GM23338 (cell line): Measurements from ENCODE around the gene OR2A12. TPM values are rescaled to one million over a fixed set of nuclear protein-coding genes. Genes with fewer than 3 reads are reported as not detected.

Experiments used
- ATAC-seq: fragments of 200-7000 bp; cut with Tn5 transposase; 3 replicates; pipeline ENCODE4 v1.9.1; 2020
- DNase-seq: peaks from one replicate; pipeline ENCODE4 v3.0.0-alpha.2; 2015; ENCODE audit warnings: low spot score
- H2AFZ ChIP-seq: fragments of 200-600 bp; sonication (generic); 2 replicates; pipeline ENCODE4 v1.8.0; 2016; ENCODE audit warnings: antibody characterized with exemption, mild to moderate bottlenecking, moderate library complexity
- H3F3A ChIP-seq: fragments of 200-600 bp; sonication (generic); replicated peaks from 2 replicates; pipeline ENCODE4 v1.8.0; 2017; ENCODE audit warnings: antibody characterized with exemption, mixed run types, low read depth
- H3K27ac ChIP-seq: fragments of 200-600 bp; sonication (generic); 2 replicates; pipeline ENCODE4 v1.6.1; 2016; ENCODE audit warnings: low read depth
- H3K27me3 ChIP-seq: fragments of 200-600 bp; sonication (generic); 2 replicates; pipeline ENCODE4 v1.8.0; 2016; ENCODE audit warnings: mild to moderate bottlenecking, mixed run types, moderate library complexity; ENCODE audit not compliant: insufficient read depth
- H3K36me3 ChIP-seq: fragments of 200-600 bp; sonication (generic); 2 replicates; pipeline ENCODE4 v1.8.0; 2016; ENCODE audit warnings: mild to moderate bottlenecking; ENCODE audit not compliant: insufficient read depth
- H3K4me1 ChIP-seq: fragments of 200-600 bp; sonication (generic); 2 replicates; pipeline ENCODE4 v1.8.0; 2016; ENCODE audit warnings: mild to moderate bottlenecking, moderate library complexity; ENCODE audit not compliant: insufficient read depth
- H3K4me2 ChIP-seq: fragments of 200-600 bp; sonication (generic); 2 replicates; pipeline ENCODE4 v1.7.1; 2017; ENCODE audit warnings: mixed run types
- H3K4me3 ChIP-seq: fragments of 200-600 bp; sonication (generic); 2 replicates; pipeline ENCODE4 v1.6.1; 2016; ENCODE audit warnings: mixed run types
- H3K79me2 ChIP-seq: fragments of 200-600 bp; sonication (generic); replicated peaks from 2 replicates; pipeline ENCODE4 v1.8.0; 2017; ENCODE audit warnings: mild to moderate bottlenecking; ENCODE audit not compliant: insufficient read depth
- H3K9me2 ChIP-seq: fragments of 200-600 bp; sonication (generic); 2 replicates; pipeline ENCODE4 v1.8.0; 2017; ENCODE audit not compliant: insufficient read depth
- H4K20me1 ChIP-seq: fragments of 200-600 bp; sonication (generic); replicated peaks from 2 replicates; pipeline ENCODE4 v1.8.0; 2017; ENCODE audit warnings: mild to moderate bottlenecking; ENCODE audit not compliant: insufficient read depth
- H3K27ac Mint-ChIP-seq: 2 replicates; pipeline ENCODE4 v1.8.0; 2020; ENCODE audit warnings: inconsistent platforms, mild to moderate bottlenecking, moderate library complexity, mixed read lengths
- H3K27me3 Mint-ChIP-seq: 3 replicates; pipeline ENCODE4 v1.8.0; 2022; ENCODE audit warnings: low read depth, mild to moderate bottlenecking, moderate library complexity, mixed read lengths, inconsistent platforms; ENCODE audit not compliant: insufficient read depth, poor library complexity
- H3K36me3 Mint-ChIP-seq: 3 replicates; pipeline ENCODE4 v1.8.0; 2021; ENCODE audit warnings: low read depth, mild to moderate bottlenecking, inconsistent platforms, moderate library complexity, mixed read lengths
- H3K4me1 Mint-ChIP-seq: 3 replicates; pipeline ENCODE4 v1.8.0; 2020; ENCODE audit warnings: mild to moderate bottlenecking, inconsistent platforms, mixed read lengths
- H3K4me3 Mint-ChIP-seq: 3 replicates; pipeline ENCODE4 v1.8.0; 2021; ENCODE audit warnings: moderate library complexity, mild to moderate bottlenecking, inconsistent platforms, mixed read lengths
- H3K9me3 Mint-ChIP-seq: 3 replicates; pipeline ENCODE4 v1.8.0; 2020; ENCODE audit warnings: moderate library complexity, mild to moderate bottlenecking, inconsistent platforms, mixed read lengths
- CREB1 ChIP-seq: fragments of 250-450 bp; sonication (Bioruptor Pico); IDR thresholded peaks from 2 replicates; pipeline ENCODE4 v1.5.0; 2020; ENCODE audit warnings: low read depth, mild to moderate bottlenecking, moderate library complexity
- POLR2AphosphoS5 ChIP-seq: IDR thresholded peaks from 2 replicates; pipeline ENCODE4 v1.6.1; 2016; ENCODE audit warnings: antibody characterized with exemption, low read depth
- STAT1 ChIP-seq: IDR thresholded peaks from one replicate; pipeline ENCODE4 v1.6.1; 2016; ENCODE audit warnings: antibody characterized with exemption; ENCODE audit not compliant: unreplicated experiment
- polyA plus RNA-seq: library from polyadenylated mRNA; unstranded; fragments of >200 nt; fragmentation: Nextera tagmentation; extraction: Ambion mirVana; gene quantifications from 2 replicates; pipeline ENCODE4 v1.2.1, GENCODE V29; 2016
- total RNA-seq: library from RNA; depleted of rRNA; stranded (reverse); fragments of >200 nt; shearing (Covaris generic); gene quantifications from 2 replicates; pipeline ENCODE4 v1.2.3, GENCODE V29; 2014
- TF ChIP-seq, protein P1 (sequence below): IDR thresholded peaks from one replicate; pipeline ENCODE4 v1.6.1; 2018; ENCODE audit warnings: antibody characterized with exemption; ENCODE audit not compliant: unreplicated experiment
- TF ChIP-seq, protein P2 (sequence below): fragments of 250-450 bp; sonication (Bioruptor Pico); IDR thresholded peaks from 2 replicates; pipeline ENCODE4 v1.5.0; 2020; ENCODE audit warnings: mild to moderate bottlenecking, moderate library complexity
- TF ChIP-seq, protein P3 (sequence below), 2 experiments: fragments of 200-600 bp in 1 of 2; sonication (generic) in 1 of 2; conservative IDR thresholded peaks; 2 replicates each; pipeline versions ENCODE4 v1.5.1 to v1.6.1; 2016 to 2017; ENCODE audit warnings: antibody characterized with exemption in 2 of 2, low read depth in 2 of 2, mild to moderate bottlenecking in 2 of 2, moderate library complexity in 1 of 2

OR2A12 gene
- total and polyA plus RNA-seq, 2 experiments from 2014 or later: not detected

DNA sequence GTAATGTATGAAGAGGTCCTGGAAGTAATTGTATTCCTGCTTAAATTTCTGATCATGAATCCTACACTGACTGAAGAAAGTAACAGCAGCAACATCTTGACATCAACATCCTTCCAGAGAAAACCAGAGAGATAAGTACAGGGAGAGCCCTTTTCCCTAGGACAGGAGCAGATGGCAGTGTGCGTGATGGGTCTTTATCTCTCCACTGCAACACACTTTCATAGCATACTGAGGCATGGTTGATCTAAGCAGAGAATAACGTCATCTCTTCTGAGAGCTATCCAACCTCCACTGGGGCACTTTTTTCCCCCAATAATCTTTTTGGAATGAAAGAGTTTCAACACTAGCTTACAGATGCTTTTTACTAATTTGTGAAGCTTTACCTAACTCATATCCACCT is 16.1 kb upstream of the OR2A12 start (continued):
- TF ChIP-seq POLR2AphosphoS5: no peak
- TF ChIP-seq, protein P1, sequence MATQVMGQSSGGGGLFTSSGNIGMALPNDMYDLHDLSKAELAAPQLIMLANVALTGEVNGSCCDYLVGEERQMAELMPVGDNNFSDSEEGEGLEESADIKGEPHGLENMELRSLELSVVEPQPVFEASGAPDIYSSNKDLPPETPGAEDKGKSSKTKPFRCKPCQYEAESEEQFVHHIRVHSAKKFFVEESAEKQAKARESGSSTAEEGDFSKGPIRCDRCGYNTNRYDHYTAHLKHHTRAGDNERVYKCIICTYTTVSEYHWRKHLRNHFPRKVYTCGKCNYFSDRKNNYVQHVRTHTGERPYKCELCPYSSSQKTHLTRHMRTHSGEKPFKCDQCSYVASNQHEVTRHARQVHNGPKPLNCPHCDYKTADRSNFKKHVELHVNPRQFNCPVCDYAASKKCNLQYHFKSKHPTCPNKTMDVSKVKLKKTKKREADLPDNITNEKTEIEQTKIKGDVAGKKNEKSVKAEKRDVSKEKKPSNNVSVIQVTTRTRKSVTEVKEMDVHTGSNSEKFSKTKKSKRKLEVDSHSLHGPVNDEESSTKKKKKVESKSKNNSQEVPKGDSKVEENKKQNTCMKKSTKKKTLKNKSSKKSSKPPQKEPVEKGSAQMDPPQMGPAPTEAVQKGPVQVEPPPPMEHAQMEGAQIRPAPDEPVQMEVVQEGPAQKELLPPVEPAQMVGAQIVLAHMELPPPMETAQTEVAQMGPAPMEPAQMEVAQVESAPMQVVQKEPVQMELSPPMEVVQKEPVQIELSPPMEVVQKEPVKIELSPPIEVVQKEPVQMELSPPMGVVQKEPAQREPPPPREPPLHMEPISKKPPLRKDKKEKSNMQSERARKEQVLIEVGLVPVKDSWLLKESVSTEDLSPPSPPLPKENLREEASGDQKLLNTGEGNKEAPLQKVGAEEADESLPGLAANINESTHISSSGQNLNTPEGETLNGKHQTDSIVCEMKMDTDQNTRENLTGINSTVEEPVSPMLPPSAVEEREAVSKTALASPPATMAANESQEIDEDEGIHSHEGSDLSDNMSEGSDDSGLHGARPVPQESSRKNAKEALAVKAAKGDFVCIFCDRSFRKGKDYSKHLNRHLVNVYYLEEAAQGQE: no peak
- TF ChIP-seq STAT1: no peak
- no peak for TF ChIP-seq CREB1

DNA sequence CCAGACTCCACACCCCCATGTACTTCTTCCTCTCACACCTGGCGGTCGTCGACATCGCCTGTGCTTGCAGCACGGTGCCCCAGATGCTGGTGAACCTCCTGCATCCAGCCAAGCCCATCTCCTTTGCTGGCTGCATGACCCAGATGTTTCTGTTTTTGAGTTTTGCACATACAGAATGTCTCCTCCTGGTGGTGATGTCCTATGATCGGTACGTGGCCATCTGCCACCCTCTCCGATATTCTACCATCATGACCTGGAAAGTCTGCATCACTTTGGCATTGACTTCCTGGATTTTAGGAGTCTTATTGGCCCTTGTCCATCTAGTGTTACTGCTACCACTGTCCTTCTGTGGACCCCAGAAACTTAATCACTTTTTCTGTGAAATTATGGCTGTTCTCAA is 11.7 kb upstream of the OR2A12 start:
- H3K9me2 ChIP-seq: 0 out of 2 replicates have a peak, but pooled peaks cover 3% of the 10 kb centered on the region
- H3K4me2 ChIP-seq: no peak overlapping the region
- no peaks in the 10 kb centered on the region for H3F3A ChIP-seq
- H4K20me1 ChIP-seq: no peaks in the 10 kb centered on the region
- H3K9me3 Mint-ChIP-seq: no peaks in the 10 kb centered on the region; the same call in 2 of the 3 replicates
- H3K27ac ChIP-seq: no peak overlapping the region
- H3K4me1 ChIP-seq: no peaks in the 10 kb centered on the region
- ATAC-seq (no peak), DNase-seq (no peak)
- H3K4me3 ChIP-seq: no peak overlapping the region
- no peak overlapping the region for H3K4me3 Mint-ChIP-seq
- H3K79me2 ChIP-seq: no peaks in the 10 kb centered on the region
- H3K27ac Mint-ChIP-seq: no peak overlapping the region
- H3K27me3 Mint-ChIP-seq: no peaks in the 10 kb centered on the region
- H3K27me3 ChIP-seq: no peaks in the 10 kb centered on the region
- H3K4me1 Mint-ChIP-seq: no peaks in the 10 kb centered on the region
- TF ChIP-seq, protein P2, sequence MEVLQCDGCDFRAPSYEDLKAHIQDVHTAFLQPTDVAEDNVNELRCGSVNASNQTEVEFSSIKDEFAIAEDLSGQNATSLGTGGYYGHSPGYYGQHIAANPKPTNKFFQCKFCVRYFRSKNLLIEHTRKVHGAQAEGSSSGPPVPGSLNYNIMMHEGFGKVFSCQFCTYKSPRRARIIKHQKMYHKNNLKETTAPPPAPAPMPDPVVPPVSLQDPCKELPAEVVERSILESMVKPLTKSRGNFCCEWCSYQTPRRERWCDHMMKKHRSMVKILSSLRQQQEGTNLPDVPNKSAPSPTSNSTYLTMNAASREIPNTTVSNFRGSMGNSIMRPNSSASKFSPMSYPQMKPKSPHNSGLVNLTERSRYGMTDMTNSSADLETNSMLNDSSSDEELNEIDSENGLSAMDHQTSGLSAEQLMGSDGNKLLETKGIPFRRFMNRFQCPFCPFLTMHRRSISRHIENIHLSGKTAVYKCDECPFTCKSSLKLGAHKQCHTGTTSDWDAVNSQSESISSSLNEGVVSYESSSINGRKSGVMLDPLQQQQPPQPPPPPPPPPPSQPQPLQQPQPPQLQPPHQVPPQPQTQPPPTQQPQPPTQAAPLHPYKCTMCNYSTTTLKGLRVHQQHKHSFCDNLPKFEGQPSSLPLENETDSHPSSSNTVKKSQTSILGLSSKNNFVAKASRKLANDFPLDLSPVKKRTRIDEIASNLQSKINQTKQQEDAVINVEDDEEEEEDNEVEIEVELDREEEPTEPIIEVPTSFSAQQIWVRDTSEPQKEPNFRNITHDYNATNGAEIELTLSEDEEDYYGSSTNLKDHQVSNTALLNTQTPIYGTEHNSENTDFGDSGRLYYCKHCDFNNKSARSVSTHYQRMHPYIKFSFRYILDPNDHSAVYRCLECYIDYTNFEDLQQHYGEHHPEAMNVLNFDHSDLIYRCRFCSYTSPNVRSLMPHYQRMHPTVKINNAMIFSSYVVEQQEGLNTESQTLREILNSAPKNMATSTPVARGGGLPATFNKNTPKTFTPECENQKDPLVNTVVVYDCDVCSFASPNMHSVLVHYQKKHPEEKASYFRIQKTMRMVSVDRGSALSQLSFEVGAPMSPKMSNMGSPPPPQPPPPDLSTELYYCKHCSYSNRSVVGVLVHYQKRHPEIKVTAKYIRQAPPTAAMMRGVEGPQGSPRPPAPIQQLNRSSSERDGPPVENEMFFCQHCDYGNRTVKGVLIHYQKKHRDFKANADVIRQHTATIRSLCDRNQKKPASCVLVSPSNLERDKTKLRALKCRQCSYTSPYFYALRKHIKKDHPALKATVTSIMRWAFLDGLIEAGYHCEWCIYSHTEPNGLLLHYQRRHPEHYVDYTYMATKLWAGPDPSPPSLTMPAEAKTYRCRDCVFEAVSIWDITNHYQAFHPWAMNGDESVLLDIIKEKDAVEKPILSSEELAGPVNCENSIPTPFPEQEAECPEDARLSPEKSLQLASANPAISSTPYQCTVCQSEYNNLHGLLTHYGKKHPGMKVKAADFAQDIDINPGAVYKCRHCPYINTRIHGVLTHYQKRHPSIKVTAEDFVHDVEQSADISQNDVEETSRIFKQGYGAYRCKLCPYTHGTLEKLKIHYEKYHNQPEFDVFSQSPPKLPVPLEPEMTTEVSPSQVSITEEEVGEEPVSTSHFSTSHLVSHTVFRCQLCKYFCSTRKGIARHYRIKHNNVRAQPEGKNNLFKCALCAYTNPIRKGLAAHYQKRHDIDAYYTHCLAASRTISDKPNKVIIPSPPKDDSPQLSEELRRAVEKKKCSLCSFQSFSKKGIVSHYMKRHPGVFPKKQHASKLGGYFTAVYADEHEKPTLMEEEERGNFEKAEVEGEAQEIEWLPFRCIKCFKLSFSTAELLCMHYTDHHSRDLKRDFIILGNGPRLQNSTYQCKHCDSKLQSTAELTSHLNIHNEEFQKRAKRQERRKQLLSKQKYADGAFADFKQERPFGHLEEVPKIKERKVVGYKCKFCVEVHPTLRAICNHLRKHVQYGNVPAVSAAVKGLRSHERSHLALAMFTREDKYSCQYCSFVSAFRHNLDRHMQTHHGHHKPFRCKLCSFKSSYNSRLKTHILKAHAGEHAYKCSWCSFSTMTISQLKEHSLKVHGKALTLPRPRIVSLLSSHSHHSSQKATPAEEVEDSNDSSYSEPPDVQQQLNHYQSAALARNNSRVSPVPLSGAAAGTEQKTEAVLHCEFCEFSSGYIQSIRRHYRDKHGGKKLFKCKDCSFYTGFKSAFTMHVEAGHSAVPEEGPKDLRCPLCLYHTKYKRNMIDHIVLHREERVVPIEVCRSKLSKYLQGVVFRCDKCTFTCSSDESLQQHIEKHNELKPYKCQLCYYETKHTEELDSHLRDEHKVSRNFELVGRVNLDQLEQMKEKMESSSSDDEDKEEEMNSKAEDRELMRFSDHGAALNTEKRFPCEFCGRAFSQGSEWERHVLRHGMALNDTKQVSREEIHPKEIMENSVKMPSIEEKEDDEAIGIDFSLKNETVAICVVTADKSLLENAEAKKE (CRISPR knock-in tag): no peak
- TF ChIP-seq, protein P3, sequence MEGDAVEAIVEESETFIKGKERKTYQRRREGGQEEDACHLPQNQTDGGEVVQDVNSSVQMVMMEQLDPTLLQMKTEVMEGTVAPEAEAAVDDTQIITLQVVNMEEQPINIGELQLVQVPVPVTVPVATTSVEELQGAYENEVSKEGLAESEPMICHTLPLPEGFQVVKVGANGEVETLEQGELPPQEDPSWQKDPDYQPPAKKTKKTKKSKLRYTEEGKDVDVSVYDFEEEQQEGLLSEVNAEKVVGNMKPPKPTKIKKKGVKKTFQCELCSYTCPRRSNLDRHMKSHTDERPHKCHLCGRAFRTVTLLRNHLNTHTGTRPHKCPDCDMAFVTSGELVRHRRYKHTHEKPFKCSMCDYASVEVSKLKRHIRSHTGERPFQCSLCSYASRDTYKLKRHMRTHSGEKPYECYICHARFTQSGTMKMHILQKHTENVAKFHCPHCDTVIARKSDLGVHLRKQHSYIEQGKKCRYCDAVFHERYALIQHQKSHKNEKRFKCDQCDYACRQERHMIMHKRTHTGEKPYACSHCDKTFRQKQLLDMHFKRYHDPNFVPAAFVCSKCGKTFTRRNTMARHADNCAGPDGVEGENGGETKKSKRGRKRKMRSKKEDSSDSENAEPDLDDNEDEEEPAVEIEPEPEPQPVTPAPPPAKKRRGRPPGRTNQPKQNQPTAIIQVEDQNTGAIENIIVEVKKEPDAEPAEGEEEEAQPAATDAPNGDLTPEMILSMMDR (conservative IDR thresholded peaks at IDR 0.05; ENCODE audit: low read depth in 2 of 2): peak; percentile 19 to 41; a peak in 3 of 4 replicates
- H3K36me3 ChIP-seq: no peaks in the 10 kb centered on the region
- no peaks in the 10 kb centered on the region for H3K36me3 Mint-ChIP-seq
- no peak overlapping the region for H2AFZ ChIP-seq
